ELR (cell line): ENCODE data around the gene PXN.

ENCODE experiments used
- DNase-seq: peaks from one replicate; pipeline ENCODE4 v3.0.0-alpha.2; 2015; ENCODE audit warnings: low read depth

The PXN gene

DNA sequence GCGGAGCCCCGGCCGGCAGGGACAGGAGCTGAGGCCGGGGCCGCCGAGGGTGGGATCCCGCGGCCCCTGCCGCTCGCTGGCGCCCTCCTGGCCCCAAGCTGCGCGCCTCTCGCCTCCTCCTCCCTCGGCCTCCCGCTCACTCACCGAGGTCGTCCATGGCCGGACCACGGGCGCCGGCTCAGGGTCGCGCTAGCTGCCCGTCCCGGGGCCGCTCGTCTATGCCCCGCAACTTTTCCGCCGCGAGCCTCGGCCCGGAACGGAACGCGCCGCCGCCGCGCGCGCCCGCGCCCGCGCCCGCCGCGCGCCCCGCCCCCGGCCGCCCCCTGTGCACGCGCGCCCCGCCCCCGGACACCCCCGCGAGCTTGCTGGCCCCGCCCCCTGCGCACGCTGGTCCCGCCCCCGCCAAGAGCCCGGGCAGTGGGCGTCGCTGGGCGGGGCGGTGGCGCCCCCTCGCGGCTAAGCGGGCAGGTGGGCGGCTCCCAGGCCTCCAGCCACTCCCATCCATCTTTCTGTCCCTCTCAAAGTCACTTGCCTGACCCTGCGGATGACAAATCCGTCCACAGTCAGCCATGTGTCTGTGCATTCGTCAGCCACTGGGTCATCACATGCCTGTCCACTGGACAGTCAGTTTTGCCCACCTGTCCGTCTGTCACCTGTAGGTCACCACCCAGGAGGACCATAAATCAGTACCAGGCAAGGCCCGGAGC lies at the start of gene PXN:
TSS of gene PXN (minus strand) at position 258 of the 707 bp plus-strand sequence. CDS start at position 157, 101 bp downstream.
- peak; percentile 83 for DNase-seq

DNA sequence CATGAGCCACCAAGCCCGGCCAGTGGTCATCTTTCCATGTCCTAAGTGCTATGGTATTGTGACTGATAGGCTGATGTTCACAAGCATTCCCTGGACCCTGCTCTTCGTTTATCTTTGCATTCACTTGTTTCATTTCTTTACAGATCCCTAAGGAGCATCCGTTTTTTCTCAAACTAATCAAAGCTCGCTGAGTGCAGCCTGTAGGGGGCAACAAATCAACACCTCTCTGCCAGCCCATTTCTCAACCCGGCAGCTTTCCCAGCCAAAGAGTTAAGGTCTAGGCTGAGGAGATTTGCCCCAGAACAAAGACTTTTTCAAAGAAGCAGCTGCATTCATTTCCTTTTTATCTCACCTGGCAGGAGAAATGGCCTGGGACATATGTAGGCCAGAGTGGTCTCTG lies 48.7 kb upstream of the PXN start:
- DNase-seq, result peak; percentile 45

DNA sequence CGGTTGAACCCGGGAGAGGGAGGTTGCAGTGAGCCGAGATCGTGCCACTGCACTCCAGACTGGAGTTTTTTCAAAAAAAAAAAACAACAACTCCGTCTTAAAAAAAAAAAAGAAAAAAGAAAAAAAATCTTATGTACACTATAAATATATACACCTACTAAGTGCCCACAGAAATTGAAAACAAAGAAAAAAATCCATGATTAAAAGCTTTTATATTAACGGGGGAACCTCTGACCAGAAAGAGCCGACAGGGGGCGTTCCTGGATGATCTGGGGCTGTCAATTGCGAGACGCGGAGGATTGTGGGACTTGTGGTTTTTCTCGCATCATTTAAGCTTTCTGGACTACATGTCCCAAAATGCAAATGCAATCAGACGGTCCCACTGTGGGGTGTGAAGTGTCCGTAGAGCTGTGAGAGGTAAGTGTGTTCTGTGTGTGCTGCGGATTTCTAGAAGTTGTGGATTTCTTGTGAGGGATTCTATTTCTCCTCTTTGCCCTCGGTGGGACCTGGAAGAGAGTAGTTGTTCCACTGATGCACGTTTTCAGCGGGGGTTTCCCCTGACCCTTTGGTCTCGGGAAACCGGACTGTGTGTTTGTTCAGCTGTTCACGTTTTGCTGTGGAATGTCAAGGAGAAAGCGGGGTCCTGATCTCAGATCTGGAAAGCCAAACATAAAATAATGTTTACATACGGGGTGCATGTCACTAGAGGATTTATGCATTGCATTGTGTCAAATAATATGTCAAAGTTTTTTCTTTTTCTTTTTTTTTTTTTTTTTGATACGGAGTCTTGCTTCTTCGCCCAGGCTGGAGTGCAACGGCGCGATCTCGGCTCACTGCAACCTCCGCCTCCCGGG lies 36.7 kb upstream of the PXN start, which contains the start of gene SIRT4:
TSS of gene SIRT4 (plus strand) at position 360 of the 854 bp plus-strand sequence. CDS start 1,241 bp downstream, outside the sequence.
- DNase-seq, result peak; percentile 97

DNA sequence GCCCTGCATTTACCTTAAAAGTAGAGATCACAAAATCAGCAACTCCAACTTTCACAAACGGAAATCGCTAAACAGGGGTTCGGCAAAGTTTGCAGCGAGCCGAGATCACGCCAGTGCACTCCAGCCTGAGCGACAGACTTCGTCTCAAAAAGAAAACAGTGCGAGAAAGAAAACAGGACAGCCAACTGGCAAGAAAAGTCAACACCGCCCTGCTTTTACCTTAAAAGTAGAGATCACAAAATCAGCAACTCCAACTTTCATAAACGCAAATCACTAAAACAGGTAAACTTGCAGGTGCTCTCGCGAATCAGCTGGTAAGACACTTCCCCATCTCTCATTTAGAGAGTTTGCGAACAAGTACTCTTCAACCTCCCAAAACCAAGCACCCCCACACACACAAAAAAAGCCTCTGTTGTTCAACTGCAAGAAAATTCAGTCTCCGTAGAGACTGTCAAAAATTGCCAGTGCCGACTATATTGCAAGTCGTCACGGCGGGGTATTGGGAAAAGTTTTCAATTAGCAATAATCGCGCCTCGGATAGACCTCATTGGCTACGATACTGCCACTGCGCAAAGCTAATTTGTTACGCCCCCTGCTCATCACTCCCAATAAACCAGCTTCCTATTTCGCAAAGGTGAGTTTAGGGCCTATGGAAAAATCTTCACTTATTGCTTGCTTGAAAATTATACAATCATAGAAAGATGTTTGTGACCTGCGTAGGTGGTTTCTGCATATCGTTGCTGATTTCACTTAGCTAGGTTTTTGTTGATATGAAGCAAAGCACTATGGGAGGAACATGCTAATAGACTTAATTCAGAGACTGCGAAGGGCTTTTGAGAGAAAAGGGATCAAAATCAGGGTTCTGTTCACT lies 27.4 kb upstream of the PXN start, which contains the start of gene RNU4-1:
TSS of gene RNU4-1 (minus strand) at position 577 of the 871 bp plus-strand sequence.
- DNase-seq, result peak; percentile 99

DNA sequence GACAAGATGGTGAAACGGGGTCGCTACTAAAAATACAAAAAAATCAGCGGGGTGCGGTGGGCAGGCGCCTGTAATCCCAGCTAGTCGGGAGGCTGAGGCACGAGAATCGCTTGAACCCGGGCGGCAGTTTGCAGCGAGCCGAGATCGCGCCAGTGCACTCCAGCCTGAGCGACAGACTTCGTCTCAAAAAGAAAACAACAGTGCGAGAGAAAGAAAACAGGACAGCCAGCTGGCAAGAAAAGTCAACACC lies 26.8 kb upstream of the PXN start:
- no peak for DNase-seq

DNA sequence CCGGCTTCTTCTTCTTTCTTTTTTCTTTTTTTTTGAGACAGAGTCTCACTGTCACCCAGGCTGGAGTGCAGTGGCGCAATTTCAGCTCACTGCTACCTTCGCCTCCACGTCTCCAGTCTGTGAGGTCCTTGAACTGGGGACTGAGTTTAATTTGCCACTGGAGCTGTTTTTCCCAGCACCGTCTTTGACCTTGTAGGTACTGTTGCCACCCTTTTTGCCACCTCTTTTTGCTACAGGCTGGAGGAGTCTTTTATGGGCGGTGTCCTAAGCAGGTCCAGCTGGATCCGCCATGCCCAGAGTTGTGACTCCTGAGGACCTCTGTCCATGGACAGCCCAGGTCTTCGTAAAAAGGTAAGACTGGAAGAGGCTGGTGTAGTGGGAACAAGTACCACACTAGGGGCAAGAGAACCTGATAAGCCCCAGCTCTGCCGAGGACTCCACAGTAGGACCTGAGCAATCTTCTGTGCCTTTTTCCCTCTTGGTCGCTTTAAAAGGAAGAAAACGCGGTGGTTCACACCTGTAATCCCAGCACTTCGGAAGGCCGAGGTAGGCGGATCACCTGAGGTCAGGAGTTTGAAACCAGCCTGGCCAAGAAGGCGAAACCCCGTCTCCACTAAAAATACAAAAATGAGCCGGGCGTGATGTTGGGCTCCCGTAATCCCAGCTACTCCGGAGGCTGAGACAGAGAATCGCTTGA lies 25.2 kb upstream of the PXN start:
- DNase-seq, result peak; percentile 92

DNA sequence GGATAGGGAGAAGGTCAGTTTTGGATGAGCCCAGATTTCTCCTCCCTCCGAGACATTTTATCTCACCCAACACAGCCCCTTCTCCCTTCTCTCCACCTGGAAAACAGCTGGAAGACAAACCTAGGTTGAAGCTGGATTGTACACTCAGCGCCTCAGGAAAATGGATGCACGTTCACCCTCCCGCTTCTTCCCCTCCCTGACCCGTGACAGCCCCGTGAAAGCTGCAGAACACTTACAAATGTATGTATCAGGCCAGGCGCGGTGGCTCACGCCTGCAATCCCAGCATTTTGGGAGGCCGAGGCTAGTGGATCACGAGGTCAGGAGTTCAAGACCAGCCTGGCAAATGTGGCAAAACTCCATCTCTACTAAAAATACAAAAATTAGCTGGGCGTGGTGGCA lies 22.0 kb upstream of the PXN start:
- DNase-seq, result no peak

DNA sequence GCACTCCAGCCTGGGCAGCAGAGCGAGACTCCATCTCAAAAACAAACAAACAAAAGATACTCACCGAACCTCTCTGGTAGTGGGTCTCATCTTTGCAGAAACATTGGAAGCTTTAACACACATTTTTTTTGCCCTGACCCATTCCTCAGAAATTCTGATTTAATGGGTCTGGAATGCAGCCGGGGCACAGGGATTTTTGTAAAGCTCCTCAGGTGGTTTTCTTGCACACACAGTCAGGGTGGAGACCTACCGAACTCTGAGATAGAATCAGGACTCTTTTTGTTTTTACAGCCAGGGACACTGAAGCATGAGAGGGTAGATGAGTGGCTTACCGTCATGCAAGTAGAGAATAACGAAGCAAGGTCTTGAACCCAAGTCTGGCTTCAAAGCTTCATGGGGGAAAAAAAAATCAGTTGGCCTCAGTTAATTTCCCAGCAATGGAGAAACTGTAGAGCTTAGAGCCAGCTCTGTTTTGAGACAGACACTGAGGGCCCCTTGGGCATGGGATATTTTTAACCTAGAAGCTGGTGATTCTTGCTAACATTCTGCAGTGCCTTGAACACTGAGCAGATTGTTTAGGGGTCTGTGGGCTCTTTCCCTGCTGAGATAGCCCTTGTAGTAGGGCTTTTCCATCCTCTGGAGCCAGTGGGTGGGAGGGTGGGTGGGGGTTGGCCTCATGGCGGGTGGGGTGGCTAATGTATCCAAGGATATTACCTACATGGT lies 21.4 kb upstream of the PXN start:
- DNase-seq, result peak; percentile 22

DNA sequence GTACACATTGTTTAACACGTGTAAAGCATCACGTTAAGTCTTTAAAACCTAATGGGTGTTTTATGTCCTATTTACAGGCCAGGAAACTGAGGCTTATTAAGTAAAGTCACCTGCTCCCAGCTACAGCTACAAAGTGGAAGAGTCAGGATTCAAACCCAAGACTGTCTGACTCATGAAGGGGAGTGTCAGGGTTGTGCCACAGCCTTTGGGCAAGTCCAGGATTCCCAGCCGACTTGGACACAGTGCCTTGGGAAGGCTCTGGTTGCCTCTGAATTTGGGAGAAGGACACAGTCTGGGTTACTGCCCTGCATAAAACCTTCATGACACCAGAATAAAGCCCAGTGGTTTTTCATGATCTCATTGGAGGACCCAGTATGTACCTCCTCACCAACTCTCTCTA lies 18.9 kb upstream of the PXN start:
- no peak for DNase-seq

DNA sequence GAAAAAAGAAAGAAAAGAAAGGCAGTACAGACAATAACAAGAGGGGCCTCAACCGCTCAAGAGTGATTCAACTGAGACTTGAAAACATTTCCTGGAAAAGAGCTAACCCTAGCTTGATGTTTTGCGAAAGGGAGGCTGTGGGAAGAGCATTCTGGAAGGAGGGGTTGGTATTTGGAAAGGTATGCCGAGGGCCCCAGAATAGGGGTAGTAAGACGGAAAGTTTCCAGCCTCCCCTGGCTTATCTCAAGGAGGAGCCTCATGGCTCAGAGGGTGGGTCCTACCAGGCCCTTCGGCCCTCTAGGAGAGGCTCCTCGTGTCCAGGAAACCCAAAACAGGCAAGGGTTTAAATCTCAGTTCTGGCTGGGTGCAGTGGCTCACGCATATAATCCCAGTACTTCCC lies 17.8 kb upstream of the PXN start:
- DNase-seq, result no peak

DNA sequence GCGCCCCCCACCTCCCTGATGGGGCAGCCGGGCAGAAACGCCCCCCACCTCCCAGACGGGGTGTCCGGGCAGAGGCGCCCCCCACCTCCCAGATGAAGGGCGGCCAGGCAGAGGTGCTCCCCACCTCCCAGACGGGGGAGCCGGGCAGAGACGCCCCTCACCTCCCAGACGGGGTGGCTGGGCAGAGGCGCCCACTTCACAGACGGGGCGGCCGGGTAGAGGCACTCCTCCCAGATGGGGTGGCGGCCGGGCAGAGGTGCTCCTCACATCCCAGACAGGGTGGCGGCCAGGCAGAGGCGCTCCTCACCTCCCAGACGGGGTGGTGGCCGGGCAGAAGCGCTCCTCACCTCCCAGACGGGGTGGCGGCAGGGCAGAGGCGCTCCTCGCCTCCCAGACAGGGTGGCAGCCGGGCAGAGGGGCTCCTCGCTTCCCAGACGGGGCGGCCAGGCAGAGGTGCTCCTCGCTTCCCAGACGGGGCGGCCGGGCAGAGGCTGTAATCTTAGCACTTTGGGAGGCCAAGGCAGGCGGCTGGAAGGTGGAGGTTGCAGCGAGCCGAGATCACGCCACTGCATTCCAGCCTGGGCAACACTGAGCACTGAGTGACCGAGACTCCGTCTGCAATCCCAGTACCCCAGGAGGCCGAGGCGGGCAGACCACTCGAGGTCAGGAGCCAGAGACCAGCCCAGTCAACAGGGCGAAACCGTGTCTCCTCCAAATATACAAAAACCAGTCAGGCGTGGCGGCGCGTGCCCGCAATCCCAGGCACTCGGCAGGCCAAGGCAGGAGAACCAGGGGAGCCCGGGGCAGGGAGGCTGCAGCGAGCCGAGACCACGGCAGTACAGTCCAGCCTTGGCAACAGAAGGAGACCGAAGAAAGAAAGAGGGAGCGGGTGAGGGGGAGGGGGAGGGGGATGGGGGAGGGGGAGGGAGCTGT lies 12.9 kb upstream of the PXN start:
- DNase-seq, result no peak

DNA sequence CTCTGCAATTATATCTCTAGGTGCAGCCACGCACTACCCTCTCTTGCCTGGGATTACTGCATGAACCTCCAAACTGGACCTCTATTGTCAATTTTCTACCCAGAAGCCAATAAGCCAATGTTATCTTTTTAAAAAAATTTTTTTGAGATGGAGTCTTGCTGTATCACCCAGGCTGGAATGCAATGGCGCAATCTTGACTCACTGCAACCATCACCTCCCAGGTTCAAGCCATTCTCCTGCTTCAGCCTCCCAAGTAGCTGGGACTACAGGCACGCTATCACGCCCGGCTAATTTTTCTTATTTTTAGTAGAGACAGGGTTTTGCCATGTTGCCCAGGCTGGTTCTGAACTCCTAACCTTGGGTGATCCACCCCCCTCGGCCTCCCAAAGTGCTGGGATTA lies 11.2 kb upstream of the PXN start:
- DNase-seq, result peak; percentile 70

DNA sequence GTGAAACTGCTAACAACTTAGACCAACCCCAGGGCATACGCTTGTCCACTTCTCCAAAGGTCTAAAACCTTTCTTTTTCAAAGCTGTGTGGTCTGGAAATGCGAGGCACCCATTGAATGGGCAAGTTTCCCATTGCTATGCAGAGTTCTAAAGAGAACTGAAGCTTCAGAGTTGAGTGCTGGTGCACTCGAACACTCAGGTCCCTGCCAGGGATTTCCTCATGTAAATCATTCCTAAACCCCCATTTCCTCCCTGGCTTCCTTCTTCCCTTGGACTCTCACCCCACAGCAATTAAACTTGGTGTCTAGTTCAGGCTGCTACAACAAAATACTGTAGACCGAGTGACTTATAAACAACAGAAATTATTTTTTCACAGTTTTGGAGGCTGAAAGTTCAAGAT lies 2.2 kb upstream of the PXN start:
- DNase-seq, result no peak

DNA sequence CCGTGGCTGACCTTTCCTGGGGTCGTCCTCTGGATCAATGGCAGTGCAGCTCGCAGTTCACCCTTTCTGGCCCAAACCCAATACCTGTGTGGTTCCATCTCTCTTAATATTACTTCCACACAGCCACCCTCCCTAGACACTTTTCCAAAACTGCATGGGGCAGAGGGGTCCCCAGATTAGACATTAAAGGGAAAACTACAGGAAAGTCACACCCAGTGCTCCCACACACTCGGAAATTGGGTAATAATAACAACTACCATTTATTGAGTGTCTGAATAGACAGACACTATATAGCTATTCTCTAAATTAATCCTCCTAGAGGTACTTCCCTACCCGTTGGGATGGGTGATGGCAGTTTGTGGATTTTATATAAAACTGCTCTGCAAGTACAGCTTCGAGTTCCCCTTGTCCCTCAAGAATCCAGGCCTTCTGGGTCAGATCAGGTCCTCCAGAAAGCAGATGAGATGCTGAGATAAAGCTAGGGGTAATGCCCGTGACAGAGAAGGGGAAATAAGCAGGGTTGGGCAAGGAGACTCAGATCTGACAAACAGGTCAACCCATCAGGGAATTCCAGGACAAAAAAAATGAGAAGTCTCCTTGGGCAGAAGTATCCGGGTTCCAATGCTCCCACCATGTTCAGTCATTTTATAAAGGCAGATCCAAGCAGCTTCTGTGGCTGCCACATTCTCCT lies 795 bp upstream of the PXN start:
- DNase-seq, result no peak

DNA sequence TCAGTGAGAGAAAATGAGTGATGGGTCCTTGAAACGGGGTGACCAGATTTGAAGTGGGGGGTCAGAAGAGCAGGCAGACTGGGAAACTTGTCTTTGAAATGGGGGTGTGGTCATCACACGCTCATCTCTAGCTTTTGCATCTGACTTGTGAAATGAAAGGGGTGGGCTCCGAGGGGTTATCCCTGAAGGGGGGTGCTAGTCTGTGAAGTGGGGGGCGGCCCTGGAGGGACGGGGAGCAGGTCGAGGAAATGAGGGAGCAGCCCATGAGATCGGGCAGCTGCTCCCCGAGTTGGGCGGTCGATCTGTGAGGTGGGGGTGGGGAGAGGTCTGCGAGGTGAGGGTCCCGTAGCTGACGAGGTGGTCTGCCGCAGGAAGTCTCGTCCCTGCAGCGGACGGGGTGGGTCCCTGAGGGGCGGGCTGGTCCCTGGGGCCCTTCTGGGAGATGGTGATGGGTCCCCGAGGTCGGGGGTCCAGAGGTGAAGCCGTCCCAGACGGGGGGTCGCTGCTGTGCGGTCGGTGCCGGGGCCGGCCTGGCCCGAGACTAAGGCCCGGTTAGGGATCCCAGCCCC lies 542 bp downstream of the PXN start:
- DNase-seq, result no peak

DNA sequence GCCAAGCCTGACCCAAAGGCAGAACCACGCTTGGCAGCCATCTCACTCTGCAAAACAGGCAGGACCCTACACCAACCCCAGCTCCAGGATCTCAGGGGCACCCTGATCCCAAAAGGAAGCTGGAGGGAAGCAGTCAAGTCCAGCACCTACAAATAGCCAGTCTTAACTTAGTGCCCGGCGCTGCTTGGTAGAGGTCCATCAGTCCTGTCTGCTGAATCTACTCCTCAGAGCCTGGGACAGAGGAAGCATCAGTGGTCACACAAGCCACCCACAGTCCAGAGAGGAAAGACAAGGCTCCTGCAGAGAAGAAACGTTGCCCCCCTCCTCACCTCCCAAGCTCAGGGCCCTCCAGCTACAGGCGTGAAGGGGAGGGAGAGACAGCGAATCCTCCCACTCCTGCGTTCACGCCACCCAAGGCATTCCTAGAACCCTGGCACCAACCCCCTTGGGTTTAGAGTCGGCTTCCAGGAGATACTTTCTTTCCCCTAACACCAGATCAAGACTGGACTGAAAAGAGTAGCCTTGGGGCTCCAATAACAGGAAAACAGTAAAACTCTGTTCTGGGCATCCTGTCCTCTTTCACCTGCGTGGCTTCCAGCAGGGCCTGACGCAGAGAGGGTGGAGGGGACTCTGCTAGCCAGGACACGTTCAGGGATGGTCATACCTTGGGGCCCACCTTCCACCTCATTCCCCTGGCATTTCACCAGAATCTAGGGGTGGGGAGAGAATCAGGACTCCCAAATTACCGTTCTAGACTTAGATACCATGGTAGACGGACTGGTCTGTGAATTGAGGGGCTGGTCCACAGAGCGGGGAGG lies 1.2 kb downstream of the PXN start:
- peak; percentile 40 for DNase-seq

DNA sequence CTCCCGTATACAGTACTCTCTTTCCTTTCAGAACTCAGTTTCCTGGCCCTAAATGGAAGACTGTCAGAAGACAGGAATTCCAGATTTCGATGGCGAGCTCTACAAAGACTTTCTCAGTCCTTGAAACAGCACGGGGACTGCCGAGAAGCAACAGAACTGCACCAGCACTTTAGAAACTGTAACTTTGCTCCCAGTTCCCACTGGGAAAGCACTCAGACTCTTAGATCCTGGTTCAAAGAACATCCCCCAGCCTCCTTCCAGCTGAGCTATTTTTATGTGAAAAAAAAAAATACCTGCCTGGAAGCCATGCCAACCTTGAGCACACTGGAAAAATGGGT lies 1.8 kb downstream of the PXN start:
- no peak for DNase-seq
